Measurements from ENCODE around the gene OR6S1.
"Not testable (repeated sequence)": the region's sequence is repeated elsewhere in the genome, so short reads cannot be mapped to it uniquely, and the experiment has no call there.

The OR6S1 gene

DNA sequence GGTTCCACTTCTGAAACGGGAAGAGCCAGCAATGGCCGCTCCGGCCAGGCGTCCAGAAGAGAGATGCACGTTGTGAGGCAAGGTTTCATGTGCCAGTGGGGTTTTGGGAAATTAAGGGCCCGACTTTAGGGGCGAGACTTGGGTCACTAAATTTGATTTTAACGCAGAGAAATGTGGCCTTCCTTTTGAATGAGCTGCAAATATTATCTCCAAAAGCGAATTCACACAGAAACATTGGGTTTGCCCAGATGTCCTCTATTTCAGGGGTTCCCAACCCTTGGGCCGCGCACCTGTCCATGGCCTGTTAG lies 40.6 kb upstream of the OR6S1 start:
- Histone ChIP-seq H3K27me3 (ENCODE audit: control insufficient read depth, insufficient read depth, low read length) (no peaks in the 10 kb centered on the region), H3K4me3 (ENCODE audit: low read length) (peak overlapping the region; percentile 91), H3K4me1 (ENCODE audit: control insufficient read depth, insufficient read depth, low read length) (peaks cover 20% of the 10 kb centered on the region), H3K36me3 (ENCODE audit: control insufficient read depth, insufficient read depth, low read length) (no peaks in the 10 kb centered on the region), H3K9ac (ENCODE audit: low read length) (peak overlapping the region; percentile 99), H3K9me3 (ENCODE audit: control insufficient read depth, low read length) (no peaks in the 10 kb centered on the region)

DNA sequence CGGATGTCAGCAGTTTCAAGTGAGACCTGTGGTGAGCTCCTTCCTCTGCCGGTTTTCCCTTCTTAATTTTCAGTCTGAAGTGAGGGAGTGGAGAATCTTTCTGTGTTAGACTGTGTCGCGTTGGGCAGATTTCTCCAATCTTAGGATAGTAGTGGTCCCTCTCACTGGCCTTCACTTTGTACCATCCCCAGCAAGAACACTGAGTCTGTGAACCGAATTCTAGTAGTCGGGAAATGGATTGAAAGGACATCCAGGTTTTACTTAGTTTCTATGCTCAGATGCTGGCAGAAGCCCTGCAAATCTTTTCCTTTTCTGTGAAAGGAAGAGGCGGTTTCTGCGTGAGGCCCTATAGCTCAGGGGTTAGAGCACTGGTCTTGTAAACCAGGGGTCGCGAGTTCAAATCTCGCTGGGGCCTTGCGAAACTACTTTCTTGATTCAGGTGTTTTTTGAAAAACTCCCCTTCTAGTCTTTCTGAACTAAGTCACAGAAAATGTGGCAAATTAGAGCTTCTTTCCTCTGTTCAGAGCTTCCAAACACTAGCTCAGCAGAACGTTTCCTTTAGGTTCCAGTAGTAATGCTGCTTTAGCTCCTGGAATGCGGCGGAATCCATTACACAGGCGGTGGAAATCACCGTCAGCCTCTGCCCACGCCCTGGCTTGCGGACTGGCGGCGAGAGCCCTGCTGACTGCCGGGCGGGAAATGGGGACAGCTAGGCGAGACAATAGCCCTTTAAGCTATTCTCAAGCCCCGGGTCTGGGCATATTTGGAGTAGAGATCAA lies 40.0 kb upstream of the OR6S1 start:
- H3K9me3 ChIP-seq (ENCODE audit: control insufficient read depth, low read length) = no peaks in the 10 kb centered on the region
- H3K4me3 ChIP-seq (ENCODE audit: low read length) = peak overlapping the region; percentile 91
- H3K9ac ChIP-seq (ENCODE audit: low read length) = peak overlapping the region; percentile 99
- H3K27me3 ChIP-seq (ENCODE audit: control insufficient read depth, insufficient read depth, low read length) = no peaks in the 10 kb centered on the region
- peaks cover 20% of the 10 kb centered on the region for H3K4me1 ChIP-seq (ENCODE audit: control insufficient read depth, insufficient read depth, low read length)
- no peaks in the 10 kb centered on the region for H3K36me3 ChIP-seq (ENCODE audit: control insufficient read depth, insufficient read depth, low read length)

DNA sequence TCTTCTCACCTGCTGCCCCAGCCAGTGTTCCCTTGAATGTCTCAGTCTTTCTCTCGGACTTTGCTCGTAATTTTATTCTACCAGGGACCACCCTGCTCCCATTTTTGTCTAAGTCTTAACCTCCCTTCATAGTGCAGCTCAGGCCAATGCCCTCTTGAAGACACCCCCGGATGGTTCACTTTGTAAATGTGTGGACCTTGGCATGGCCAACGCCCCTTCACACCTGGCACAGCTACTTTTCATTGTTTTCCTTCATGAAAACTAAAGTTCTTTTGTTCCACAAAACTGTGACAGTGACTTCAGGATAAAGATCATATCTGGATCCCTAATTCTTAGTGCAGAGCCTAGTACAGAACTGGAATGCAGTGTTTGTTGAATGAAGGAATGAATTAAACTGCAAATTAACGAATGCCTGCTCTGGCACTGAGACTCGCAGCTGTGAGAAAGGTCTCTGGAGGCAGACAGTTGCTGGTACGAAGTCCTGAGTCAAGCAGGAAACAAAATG lies 39.4 kb upstream of the OR6S1 start:
- H3K9ac ChIP-seq (ENCODE audit: low read length) = peak overlapping the region; percentile 99
- H3K36me3 ChIP-seq (ENCODE audit: control insufficient read depth, insufficient read depth, low read length) = no peaks in the 10 kb centered on the region
- H3K9me3 ChIP-seq (ENCODE audit: control insufficient read depth, low read length) = no peaks in the 10 kb centered on the region
- H3K4me1 ChIP-seq (ENCODE audit: control insufficient read depth, insufficient read depth, low read length) = peaks cover 20% of the 10 kb centered on the region
- no peaks in the 10 kb centered on the region for H3K27me3 ChIP-seq (ENCODE audit: control insufficient read depth, insufficient read depth, low read length)
- peak overlapping the region; percentile 91 for H3K4me3 ChIP-seq (ENCODE audit: low read length)

DNA sequence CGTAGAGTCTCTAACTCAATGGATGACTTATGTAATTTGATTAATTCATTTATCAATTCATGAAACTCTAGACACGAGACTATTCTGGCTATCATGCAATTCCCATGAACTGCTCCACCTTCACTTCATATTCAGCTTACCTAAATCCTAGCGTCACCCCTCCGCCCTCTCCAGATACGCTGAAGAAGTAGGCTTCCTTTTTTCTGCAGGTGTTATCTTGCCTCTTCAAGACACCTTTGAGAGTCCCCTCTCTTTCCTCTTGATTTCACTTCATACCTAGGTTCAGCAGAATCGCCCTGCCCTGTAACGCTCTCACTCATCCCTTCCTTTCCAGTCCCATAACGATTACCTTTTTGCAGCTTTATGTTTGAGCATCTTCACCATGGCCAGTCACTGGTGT lies 38.9 kb upstream of the OR6S1 start:
- Histone ChIP-seq H3K9ac (ENCODE audit: low read length) (no peak overlapping the region), H3K9me3 (ENCODE audit: control insufficient read depth, low read length) (no peaks in the 10 kb centered on the region)

DNA sequence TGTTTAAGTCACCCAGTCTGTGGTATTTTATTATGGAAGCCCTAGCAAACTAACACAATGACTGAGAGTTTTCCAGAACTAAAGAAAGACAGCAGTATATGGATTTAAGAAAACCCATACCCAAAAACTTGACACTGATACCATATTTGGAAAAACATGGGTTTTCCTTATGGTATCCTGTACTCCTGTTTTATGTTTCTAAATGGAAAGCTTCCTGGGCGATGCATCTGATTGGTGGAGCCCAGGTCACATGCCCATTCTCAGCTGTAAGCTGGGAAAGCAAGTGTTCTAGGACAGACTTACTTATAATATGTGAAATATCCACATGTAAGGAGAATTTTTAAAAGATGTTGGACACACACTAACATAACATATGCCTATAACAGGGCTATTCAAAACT lies 38.4 kb upstream of the OR6S1 start:
- Histone ChIP-seq H3K4me3 (ENCODE audit: low read length) (no peak overlapping the region), H3K27me3 (ENCODE audit: control insufficient read depth, insufficient read depth, low read length) (no peaks in the 10 kb centered on the region), H3K4me1 (ENCODE audit: control insufficient read depth, insufficient read depth, low read length) (peaks cover 20% of the 10 kb centered on the region), H3K36me3 (ENCODE audit: control insufficient read depth, insufficient read depth, low read length) (no peaks in the 10 kb centered on the region), H3K9ac (ENCODE audit: low read length) (no peak overlapping the region), H3K9me3 (ENCODE audit: control insufficient read depth, low read length) (no peaks in the 10 kb centered on the region)

More for the DNA sequence above, 38.9 kb upstream of the OR6S1 start:
- no peaks in the 10 kb centered on the region for H3K27me3 ChIP-seq (ENCODE audit: control insufficient read depth, insufficient read depth, low read length)
- H3K36me3 ChIP-seq (ENCODE audit: control insufficient read depth, insufficient read depth, low read length) = no peaks in the 10 kb centered on the region
- H3K4me3 ChIP-seq (ENCODE audit: low read length) = no peak overlapping the region
- H3K4me1 ChIP-seq (ENCODE audit: control insufficient read depth, insufficient read depth, low read length) = peaks cover 20% of the 10 kb centered on the region

DNA sequence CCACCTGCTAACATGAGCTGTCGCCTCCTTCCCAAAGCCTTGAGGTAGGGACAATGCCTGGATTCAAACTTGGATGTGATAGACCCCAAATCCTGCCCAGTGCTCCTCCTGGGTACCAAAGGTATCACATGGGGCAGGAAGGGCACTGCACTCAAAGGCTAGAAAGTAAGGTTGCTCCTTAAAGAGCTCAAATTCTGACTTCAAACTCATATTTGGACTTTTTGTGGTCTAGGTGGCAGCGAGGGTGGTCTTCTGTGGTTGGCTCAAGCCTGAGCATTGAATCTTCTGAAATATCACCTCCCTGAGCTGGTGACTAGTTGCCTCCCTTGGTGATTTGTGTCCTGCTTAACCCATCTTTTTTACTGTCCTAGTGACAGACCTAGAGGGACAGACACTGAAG lies 34.6 kb upstream of the OR6S1 start:
- Histone ChIP-seq H3K4me3 (ENCODE audit: low read length) (no peak overlapping the region), H3K9ac (ENCODE audit: low read length) (no peak overlapping the region), H3K27me3 (ENCODE audit: control insufficient read depth, insufficient read depth, low read length) (no peaks in the 10 kb centered on the region), H3K36me3 (ENCODE audit: control insufficient read depth, insufficient read depth, low read length) (no peaks in the 10 kb centered on the region), H3K4me1 (ENCODE audit: control insufficient read depth, insufficient read depth, low read length) (peaks cover 29% of the 10 kb centered on the region), H3K9me3 (ENCODE audit: control insufficient read depth, low read length) (no peaks in the 10 kb centered on the region)

DNA sequence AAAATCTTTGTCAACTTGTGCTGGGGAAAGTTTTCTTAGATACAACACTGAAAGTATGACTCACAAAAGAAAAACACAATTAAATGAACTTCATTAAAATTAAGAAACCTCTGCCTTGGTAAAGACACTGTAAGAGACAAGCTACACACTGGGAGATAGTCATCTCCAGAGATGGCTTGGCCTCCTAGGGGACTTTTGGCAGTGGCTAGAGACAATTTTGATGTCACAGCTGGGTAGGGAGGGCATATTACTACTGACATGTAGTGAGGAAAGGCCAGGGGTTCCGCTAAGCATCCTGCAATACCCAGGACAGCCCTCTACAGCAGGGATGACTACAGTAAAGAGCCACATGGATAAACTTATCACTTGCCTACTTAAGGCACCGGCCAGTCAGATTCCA lies 34.2 kb upstream of the OR6S1 start:
- Histone ChIP-seq H3K36me3 (ENCODE audit: control insufficient read depth, insufficient read depth, low read length) (no peaks in the 10 kb centered on the region), H3K9me3 (ENCODE audit: control insufficient read depth, low read length) (no peaks in the 10 kb centered on the region), H3K4me1 (ENCODE audit: control insufficient read depth, insufficient read depth, low read length) (peaks cover 26% of the 10 kb centered on the region), H3K27me3 (ENCODE audit: control insufficient read depth, insufficient read depth, low read length) (no peaks in the 10 kb centered on the region), H3K4me3 (ENCODE audit: low read length) (no peak overlapping the region), H3K9ac (ENCODE audit: low read length) (no peak overlapping the region)

DNA sequence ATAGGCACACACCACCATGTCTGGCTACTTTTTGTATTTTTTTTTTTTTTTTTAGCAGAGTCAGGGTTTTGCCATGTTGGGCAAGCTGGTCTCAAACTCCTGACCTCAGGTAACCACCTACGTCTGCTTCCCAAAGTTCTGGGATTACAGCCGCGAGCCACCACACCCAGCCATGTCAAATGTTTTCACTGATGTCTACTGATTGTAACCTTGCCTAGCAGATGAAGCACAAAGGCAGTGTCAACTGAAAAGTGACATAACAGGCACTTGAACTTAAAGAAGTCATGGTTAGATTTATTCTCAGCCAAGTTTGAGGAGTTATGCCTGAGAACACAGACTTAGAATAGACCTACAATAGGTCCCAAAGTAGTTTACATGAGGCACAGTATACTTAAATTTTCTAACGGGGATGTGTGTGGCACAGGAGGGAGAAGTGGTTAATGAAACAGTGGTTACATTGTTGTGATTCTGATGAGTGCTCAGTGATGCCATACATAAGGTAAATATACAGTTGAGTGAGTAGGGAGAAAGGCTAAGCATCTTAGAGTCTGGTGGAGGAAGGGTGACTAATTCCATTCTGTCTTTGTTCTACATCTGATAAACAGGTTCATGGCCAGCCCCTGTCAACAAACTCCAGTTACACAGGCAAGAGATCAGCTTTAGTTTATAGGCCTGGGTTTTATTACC lies 30.2 kb upstream of the OR6S1 start:
- Histone ChIP-seq H3K9me3 (ENCODE audit: control insufficient read depth, low read length) (no peaks in the 10 kb centered on the region), H3K9ac (ENCODE audit: low read length) (no peak overlapping the region), H3K36me3 (ENCODE audit: control insufficient read depth, insufficient read depth, low read length) (no peaks in the 10 kb centered on the region), H3K4me3 (ENCODE audit: low read length) (no peak overlapping the region), H3K27me3 (ENCODE audit: control insufficient read depth, insufficient read depth, low read length) (no peaks in the 10 kb centered on the region), H3K4me1 (ENCODE audit: control insufficient read depth, insufficient read depth, low read length) (peaks cover 15% of the 10 kb centered on the region)

DNA sequence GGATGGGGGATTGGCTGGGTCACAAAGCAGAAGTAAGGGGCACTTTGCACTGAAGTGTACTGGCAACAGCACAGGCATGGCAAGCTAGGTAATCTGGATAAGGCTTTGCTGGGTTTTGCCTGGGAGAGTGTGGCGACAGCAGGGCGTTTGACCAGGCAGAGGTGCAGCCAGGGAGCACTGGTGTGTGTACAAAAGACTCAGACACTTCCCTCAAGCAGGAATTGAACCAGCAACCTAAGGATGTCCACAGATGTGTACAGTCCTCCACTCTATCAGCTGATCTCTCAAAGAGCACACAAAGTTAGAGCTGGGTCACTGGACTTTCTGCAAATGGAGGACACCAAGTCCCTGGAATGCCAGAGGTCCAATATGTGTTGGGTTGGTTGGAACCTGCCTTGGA lies 27.5 kb upstream of the OR6S1 start:
- H3K36me3 ChIP-seq (ENCODE audit: control insufficient read depth, insufficient read depth, low read length) = no peaks in the 10 kb centered on the region
- H3K27me3 ChIP-seq (ENCODE audit: control insufficient read depth, insufficient read depth, low read length) = no peaks in the 10 kb centered on the region
- peaks cover 15% of the 10 kb centered on the region for H3K4me1 ChIP-seq (ENCODE audit: control insufficient read depth, insufficient read depth, low read length)
- H3K4me3 ChIP-seq (ENCODE audit: low read length) = no peak overlapping the region
- no peak overlapping the region for H3K9ac ChIP-seq (ENCODE audit: low read length)
- no peaks in the 10 kb centered on the region for H3K9me3 ChIP-seq (ENCODE audit: control insufficient read depth, low read length)

DNA sequence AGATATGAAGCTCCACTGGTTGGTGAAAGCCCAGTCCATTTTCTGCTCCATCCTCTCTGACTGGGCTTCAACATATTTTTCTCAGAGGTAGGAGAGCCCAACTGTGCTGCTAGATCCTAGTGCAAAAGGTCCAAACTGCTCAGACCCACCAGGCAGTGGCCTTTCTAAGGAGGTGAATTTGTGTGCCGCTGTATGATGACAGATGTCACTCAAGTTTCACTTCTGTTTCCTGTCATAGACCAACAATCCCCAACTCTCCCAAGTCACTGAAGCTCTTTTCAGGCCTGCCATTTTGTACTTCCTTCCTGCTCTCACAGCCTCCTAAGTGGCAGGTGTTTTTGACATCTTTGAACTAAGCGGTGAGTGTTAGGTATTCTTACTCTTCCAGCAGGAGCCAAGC lies 26.5 kb upstream of the OR6S1 start:
- Histone ChIP-seq H3K4me3 (ENCODE audit: low read length) (no peak overlapping the region), H3K4me1 (ENCODE audit: control insufficient read depth, insufficient read depth, low read length) (peaks cover 22% of the 10 kb centered on the region), H3K9ac (ENCODE audit: low read length) (no peak overlapping the region), H3K27me3 (ENCODE audit: control insufficient read depth, insufficient read depth, low read length) (no peaks in the 10 kb centered on the region), H3K9me3 (ENCODE audit: control insufficient read depth, low read length) (no peaks in the 10 kb centered on the region), H3K36me3 (ENCODE audit: control insufficient read depth, insufficient read depth, low read length) (no peaks in the 10 kb centered on the region)

DNA sequence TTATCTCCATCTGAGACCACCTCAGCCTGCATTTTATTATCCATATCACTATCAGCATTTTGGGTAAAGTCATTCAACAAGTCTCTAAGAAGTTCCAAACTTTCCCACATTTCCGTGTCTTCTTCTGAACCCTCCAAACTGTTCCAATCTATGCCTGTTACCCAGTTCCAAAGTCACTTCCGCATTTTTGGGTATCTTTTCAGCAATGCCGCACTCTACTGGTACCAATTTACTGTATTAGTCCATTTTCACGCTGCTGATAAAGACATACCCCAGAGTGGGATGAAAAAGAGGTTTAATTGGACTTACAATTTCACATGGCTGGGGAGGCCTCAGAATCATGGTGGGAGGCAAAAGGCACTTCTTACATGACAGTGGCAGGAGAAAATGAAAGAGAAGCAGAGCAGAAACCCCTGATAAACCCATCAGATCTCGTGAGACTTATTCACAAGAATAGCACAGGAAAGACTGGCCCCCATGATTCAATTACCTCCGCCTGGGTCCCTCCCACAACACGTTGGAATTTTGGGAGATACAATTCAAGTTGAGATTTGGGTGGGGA lies 25.0 kb upstream of the OR6S1 start:
- not testable (repeated sequence) for H3K36me3 ChIP-seq (ENCODE audit: control insufficient read depth, insufficient read depth, low read length); H3K9ac ChIP-seq (ENCODE audit: low read length); H3K9me3 ChIP-seq (ENCODE audit: control insufficient read depth, low read length); H3K4me3 ChIP-seq (ENCODE audit: low read length); H3K27me3 ChIP-seq (ENCODE audit: control insufficient read depth, insufficient read depth, low read length)
- H3K4me1 ChIP-seq (ENCODE audit: control insufficient read depth, insufficient read depth, low read length) = peaks cover 12% of the 10 kb centered on the region

DNA sequence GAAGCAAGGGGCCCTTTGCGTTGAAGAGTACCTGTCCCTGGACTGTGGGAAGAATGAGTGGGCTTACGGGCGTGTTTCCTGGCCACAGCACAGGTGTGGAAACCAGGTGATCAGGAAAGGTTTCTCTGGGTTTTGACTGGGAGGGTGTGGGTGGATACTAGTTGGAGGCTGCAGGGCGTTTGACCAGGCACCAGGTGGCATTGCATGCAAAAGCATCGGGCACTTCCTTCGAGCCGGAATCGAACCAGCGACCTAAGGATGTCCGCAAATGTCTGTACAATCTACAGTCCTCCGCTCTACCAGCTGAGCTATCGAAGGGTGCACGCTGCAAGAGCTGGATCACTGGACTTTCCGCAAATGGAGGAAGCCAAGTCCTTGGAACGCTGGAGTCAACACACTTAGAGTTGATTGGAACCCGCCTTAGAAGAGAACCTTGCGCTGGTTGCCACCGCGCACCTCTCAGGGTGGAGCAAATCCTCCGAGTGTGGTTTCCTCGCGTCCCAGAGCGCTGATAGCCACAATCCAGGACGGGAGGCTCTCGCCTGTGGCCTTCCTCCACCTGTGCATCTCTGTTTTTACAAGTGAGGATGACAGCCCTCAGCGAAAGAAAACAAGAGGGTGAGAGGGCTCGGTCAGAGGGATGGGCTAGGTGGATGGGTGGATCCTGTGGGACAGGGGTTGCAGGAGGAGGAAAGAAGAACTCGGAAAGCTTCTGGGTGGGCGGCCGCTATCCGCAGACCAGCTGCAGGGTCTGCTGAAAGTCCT lies 21.7 kb upstream of the OR6S1 start:
- H3K36me3 ChIP-seq (ENCODE audit: control insufficient read depth, insufficient read depth, low read length) = no peaks in the 10 kb centered on the region
- H3K9me3 ChIP-seq (ENCODE audit: control insufficient read depth, low read length) = no peaks in the 10 kb centered on the region
- peak overlapping the region; percentile 34 for H3K4me3 ChIP-seq (ENCODE audit: low read length)
- H3K4me1 ChIP-seq (ENCODE audit: control insufficient read depth, insufficient read depth, low read length) = peaks cover 7% of the 10 kb centered on the region
- H3K9ac ChIP-seq (ENCODE audit: low read length) = peak overlapping the region; percentile 40
- no peaks in the 10 kb centered on the region for H3K27me3 ChIP-seq (ENCODE audit: control insufficient read depth, insufficient read depth, low read length)
